Upper lobe of left lung (tissue), 4 donors: Measurements from ENCODE around the gene PRKAG2.

Experiments used
- CTCF ChIP-seq, 6 experiments: fragments of 450-650 bp in 4 of 6; fragments of 200-600 bp in 2 of 6; sonication (generic) in 2 of 6; IDR thresholded peaks; one replicate each; pipeline ENCODE4 v1.5.1; 2016 to 2019; ENCODE audit warnings: antibody characterized with exemption in 6 of 6
- POLR2A ChIP-seq, 4 donors: fragments of 450-650 bp; IDR thresholded peaks; one replicate each; pipeline ENCODE4 v1.5.1; 2016 to 2017; ENCODE audit warnings: antibody characterized with exemption in 4 of 4, mild to moderate bottlenecking in 2 of 4

- no peak for TF ChIP-seq POLR2A (IDR thresholded peaks at IDR 0.05)
- TF ChIP-seq CTCF (IDR thresholded peaks at IDR 0.05) = no peak
Measured at GRCh38 chr7:151809146-151809863, 67.6 kb downstream of the PRKAG2 start.
